ENCODE data around the gene BUB3.

Gene BUB3

DNA sequence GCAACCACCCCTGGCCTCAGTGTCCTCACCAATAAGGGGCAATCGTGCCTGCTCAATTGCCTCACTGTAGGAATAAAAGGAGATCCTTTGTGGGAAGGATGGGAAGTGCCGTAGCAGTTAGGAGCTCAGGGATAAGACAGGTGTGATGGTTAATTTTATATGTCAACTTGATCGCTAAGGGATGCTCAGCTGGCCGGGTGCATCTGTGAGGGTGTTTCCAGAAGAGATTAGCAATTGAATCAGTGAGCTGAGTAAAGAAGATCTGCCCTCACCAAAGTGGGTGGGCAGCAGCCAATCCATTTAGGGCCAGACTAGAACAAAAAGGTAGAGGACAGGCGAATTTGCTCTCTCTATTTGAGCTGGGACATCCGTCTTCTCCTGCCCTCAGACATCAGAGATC is 46.3 kb downstream of the BUB3 start:
- TF ChIP-seq ZBTB7A (IDR thresholded peaks at IDR 0.05; ENCODE audit: low read depth) (no peak), YY1 (IDR thresholded peaks at IDR 0.05; ENCODE audit: low read depth) (no peak), CEBPB (IDR thresholded peaks at IDR 0.05) (no peak)

DNA sequence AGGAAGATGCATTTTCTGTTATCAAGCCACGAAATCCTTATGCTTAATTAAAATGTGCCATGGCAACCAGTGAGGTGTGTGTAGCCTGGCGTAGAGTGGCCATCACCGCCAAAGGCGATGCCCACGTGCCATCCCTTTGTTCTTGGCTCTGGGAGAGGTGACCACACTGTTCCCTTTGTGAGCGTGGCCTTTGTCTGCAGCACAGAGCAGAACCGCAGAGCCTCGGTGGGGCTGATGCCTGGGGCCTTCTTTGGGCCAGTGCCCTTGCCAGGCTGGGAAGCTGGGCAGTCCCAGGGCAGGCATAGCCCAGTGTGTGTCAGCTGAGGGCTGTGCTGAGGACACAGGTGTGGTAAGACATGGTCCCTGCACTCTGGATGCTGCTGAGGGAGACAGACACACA is 48.3 kb downstream of the BUB3 start:
- TF ChIP-seq, protein P1, sequence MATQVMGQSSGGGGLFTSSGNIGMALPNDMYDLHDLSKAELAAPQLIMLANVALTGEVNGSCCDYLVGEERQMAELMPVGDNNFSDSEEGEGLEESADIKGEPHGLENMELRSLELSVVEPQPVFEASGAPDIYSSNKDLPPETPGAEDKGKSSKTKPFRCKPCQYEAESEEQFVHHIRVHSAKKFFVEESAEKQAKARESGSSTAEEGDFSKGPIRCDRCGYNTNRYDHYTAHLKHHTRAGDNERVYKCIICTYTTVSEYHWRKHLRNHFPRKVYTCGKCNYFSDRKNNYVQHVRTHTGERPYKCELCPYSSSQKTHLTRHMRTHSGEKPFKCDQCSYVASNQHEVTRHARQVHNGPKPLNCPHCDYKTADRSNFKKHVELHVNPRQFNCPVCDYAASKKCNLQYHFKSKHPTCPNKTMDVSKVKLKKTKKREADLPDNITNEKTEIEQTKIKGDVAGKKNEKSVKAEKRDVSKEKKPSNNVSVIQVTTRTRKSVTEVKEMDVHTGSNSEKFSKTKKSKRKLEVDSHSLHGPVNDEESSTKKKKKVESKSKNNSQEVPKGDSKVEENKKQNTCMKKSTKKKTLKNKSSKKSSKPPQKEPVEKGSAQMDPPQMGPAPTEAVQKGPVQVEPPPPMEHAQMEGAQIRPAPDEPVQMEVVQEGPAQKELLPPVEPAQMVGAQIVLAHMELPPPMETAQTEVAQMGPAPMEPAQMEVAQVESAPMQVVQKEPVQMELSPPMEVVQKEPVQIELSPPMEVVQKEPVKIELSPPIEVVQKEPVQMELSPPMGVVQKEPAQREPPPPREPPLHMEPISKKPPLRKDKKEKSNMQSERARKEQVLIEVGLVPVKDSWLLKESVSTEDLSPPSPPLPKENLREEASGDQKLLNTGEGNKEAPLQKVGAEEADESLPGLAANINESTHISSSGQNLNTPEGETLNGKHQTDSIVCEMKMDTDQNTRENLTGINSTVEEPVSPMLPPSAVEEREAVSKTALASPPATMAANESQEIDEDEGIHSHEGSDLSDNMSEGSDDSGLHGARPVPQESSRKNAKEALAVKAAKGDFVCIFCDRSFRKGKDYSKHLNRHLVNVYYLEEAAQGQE (IDR thresholded peaks at IDR 0.05; ENCODE audit: low read depth) = no peak
- TF ChIP-seq EP300 (IDR thresholded peaks at IDR 0.05; ENCODE audit: borderline replicate concordance) (no peak), RAD21 (IDR thresholded peaks at IDR 0.05; ENCODE audit: low read depth) (no peak), YY1 (IDR thresholded peaks at IDR 0.05; ENCODE audit: low read depth) (no peak), TAF1 (IDR thresholded peaks at IDR 0.05; ENCODE audit: low read depth) (no peak), USF1 (IDR thresholded peaks at IDR 0.05) (no peak), MAX (IDR thresholded peaks at IDR 0.05) (no peak), CEBPB (IDR thresholded peaks at IDR 0.05) (no peak), ZBTB7A (IDR thresholded peaks at IDR 0.05; ENCODE audit: low read depth) (no peak), EGR1 (IDR thresholded peaks at IDR 0.05) (no peak), NFIC (IDR thresholded peaks at IDR 0.05) (no peak), CREB1 (IDR thresholded peaks at IDR 0.05; ENCODE audit: low read depth) (no peak), TCF12 (IDR thresholded peaks at IDR 0.05; ENCODE audit: low read depth) (no peak)

DNA sequence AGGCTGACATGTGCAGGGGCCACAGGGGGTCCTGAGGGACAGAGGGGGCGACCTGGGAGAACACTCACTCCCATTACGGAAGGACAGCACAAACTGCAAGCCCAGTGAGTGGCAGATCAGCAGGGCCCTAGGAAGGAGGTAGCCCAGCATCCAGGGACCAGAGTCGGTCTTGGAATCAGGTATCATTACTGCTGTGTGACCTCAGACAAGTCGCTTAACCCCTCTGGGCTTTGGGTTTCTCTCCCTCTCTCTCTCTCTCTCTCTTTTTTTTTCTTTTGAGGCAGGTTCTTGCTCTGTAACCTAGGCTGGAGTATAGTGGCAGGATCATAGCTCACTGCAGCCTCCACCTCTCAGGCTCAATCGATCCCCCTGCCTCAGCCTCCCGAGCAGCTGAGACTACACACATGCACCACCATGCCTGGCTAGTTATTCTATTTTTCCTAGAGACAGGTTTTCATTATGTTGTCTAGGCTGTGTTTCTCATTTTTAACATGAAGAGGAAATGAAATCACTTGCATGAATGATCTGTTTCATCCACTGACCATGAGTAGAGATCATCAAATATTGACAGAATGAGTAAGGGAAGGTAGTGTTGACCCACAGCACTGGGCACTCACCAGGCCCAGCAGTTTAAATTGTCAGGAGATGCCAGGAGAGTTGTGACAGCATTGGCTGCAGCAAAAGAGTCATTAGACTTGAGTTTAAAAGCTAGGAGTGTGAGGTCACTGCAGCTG is 49.4 kb downstream of the BUB3 start:
- TF ChIP-seq TEAD4 (IDR thresholded peaks at IDR 0.05) = no peak
- TF ChIP-seq MAX (IDR thresholded peaks at IDR 0.05) = no peak
- no peak for TF ChIP-seq TAF1 (IDR thresholded peaks at IDR 0.05; ENCODE audit: low read depth)
- TF ChIP-seq EP300 (IDR thresholded peaks at IDR 0.05; ENCODE audit: borderline replicate concordance) = no peak
- TF ChIP-seq, protein P1 (IDR thresholded peaks at IDR 0.05; ENCODE audit: low read depth) = no peak
- no peak for TF ChIP-seq NFIC (IDR thresholded peaks at IDR 0.05)
- TF ChIP-seq USF1 (IDR thresholded peaks at IDR 0.05) = no peak
- no peak for TF ChIP-seq EGR1 (IDR thresholded peaks at IDR 0.05)
- TF ChIP-seq CEBPB (IDR thresholded peaks at IDR 0.05) = no peak
- no peak for TF ChIP-seq TCF12 (IDR thresholded peaks at IDR 0.05; ENCODE audit: low read depth)
- no peak for TF ChIP-seq YY1 (IDR thresholded peaks at IDR 0.05; ENCODE audit: low read depth)
- no peak for TF ChIP-seq ZBTB7A (IDR thresholded peaks at IDR 0.05; ENCODE audit: low read depth)

GRCh38 chr10:123204127-123204461 is 49.9 kb downstream of the BUB3 start:
- TF ChIP-seq EP300 (IDR thresholded peaks at IDR 0.05; ENCODE audit: borderline replicate concordance) = no peak
- TF ChIP-seq ZBTB7A (IDR thresholded peaks at IDR 0.05; ENCODE audit: low read depth) = no peak
- no peak for TF ChIP-seq CREB1 (IDR thresholded peaks at IDR 0.05; ENCODE audit: low read depth)
- no peak for TF ChIP-seq TEAD4 (IDR thresholded peaks at IDR 0.05)
- no peak for TF ChIP-seq CEBPB (IDR thresholded peaks at IDR 0.05)
- no peak for TF ChIP-seq EGR1 (IDR thresholded peaks at IDR 0.05)
- no peak for TF ChIP-seq FOXM1 (IDR thresholded peaks at IDR 0.05; ENCODE audit: borderline replicate concordance, low read depth)
- no peak for TF ChIP-seq RAD21 (IDR thresholded peaks at IDR 0.05; ENCODE audit: low read depth)
- no peak for TF ChIP-seq TAF1 (IDR thresholded peaks at IDR 0.05; ENCODE audit: low read depth)
- TF ChIP-seq MAX (IDR thresholded peaks at IDR 0.05) = no peak
- TF ChIP-seq, protein P1 (IDR thresholded peaks at IDR 0.05; ENCODE audit: low read depth) = no peak
- TF ChIP-seq NFIC (IDR thresholded peaks at IDR 0.05) = no peak
- TF ChIP-seq USF1 (IDR thresholded peaks at IDR 0.05) = no peak
- no peak for TF ChIP-seq TCF12 (IDR thresholded peaks at IDR 0.05; ENCODE audit: low read depth)
- TF ChIP-seq YY1 (IDR thresholded peaks at IDR 0.05; ENCODE audit: low read depth) = no peak

All from Ishikawa (cell line).